ENCODE measurements around the gene KRTAP17-1.

The KRTAP17-1 gene

GRCh38 chr17:41334385-41335305 lies 19.1 kb upstream of the KRTAP17-1 start:
- intact Hi-C loops (cut with DNase I; ENCODE audit: low total_unique reads): no loop called here
- TF ChIP-seq CTCF (IDR thresholded peaks at IDR 0.05): no peak
- no peak overlapping the region for H3K4me3 ChIP-seq
- H3K9me3 ChIP-seq: no peaks in the 10 kb centered on the region
- H3K4me1 ChIP-seq: peaks cover 0 to 12% (median 0%) of the 10 kb centered on the region in 4 donors
- peaks cover 0 to 23% of the 10 kb centered on the region in 2 donors for H3K27me3 ChIP-seq
- DNase-seq: no peak
- H3K36me3 ChIP-seq: no peaks in the 10 kb centered on the region
- H3K27ac ChIP-seq: no peak overlapping the region

DNA sequence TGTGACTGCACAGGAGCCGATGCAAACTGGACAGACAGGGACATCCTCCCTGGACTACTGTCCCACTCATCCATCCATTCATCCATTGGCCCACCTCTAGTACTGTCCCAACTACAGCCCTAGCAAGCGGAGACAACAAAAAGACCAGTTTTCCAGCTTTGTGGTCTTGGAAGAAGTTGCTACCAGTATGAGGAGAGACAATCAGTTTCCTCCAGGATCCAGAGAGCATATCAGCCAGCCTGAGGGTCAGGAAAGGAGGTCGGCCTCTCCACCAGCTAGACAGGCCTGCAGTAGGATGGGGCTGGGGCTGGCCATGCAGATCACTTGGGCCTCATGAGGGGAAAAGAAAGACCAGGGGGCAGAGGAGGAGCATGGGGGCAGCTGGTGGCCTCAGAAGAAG lies 18.3 kb upstream of the KRTAP17-1 start:
- Histone ChIP-seq H3K4me3 (no peak overlapping the region), H3K36me3 (no peaks in the 10 kb centered on the region), H3K9me3 (no peaks in the 10 kb centered on the region), H3K27me3 (peaks cover 0 to 23% of the 10 kb centered on the region in 2 donors), H3K27ac (no peak overlapping the region), H3K4me1 (peaks cover 0 to 8% (median 0%) of the 10 kb centered on the region in 4 donors)
- DNase-seq: no peak
- TF ChIP-seq CTCF (IDR thresholded peaks at IDR 0.05): no peak
- intact Hi-C loops (cut with DNase I; ENCODE audit: low total_unique reads): no loop called here

DNA sequence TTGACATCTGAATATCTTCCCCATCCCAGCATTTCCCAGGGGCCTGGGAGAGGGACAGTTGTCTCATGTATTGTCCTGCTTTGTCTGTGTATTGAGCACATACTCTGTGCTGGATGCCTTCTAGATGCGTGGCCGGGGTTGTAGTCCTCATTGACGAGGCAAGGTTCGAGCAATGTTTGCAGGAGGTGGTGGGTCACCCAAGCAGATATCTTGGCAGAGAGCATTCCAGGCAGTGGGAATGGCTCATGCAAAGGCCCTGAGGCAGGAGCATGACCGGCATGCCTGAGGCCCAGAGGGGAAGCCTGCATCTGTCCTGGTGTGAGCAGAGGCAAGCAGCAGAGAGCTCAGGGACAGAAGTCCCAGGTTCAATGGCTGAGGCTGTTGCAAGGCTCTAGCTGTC lies 17.6 kb upstream of the KRTAP17-1 start:
- peaks cover 0 to 8% (median 0%) of the 10 kb centered on the region in 4 donors for H3K4me1 ChIP-seq
- no peak for DNase-seq
- H3K36me3 ChIP-seq: no peaks in the 10 kb centered on the region
- no peaks in the 10 kb centered on the region for H3K9me3 ChIP-seq
- TF ChIP-seq CTCF (IDR thresholded peaks at IDR 0.05): no peak
- intact Hi-C loops (cut with DNase I; ENCODE audit: low total_unique reads): no loop called here
- no peak overlapping the region for H3K27ac ChIP-seq
- peaks cover 0 to 23% of the 10 kb centered on the region in 2 donors for H3K27me3 ChIP-seq
- no peak overlapping the region for H3K4me3 ChIP-seq

GRCh38 chr17:41332239-41332638 lies 16.7 kb upstream of the KRTAP17-1 start:
- intact Hi-C loops (cut with DNase I; ENCODE audit: low total_unique reads): no loop called here
- Histone ChIP-seq H3K9me3 (no peaks in the 10 kb centered on the region), H3K27ac (no peak overlapping the region), H3K4me1 (peaks cover 0 to 8% (median 0%) of the 10 kb centered on the region in 4 donors), H3K4me3 (no peak overlapping the region), H3K27me3 (peaks cover 0 to 23% of the 10 kb centered on the region in 2 donors), H3K36me3 (no peaks in the 10 kb centered on the region)
- DNase-seq: no peak
- TF ChIP-seq CTCF (IDR thresholded peaks at IDR 0.05): no peak

DNA sequence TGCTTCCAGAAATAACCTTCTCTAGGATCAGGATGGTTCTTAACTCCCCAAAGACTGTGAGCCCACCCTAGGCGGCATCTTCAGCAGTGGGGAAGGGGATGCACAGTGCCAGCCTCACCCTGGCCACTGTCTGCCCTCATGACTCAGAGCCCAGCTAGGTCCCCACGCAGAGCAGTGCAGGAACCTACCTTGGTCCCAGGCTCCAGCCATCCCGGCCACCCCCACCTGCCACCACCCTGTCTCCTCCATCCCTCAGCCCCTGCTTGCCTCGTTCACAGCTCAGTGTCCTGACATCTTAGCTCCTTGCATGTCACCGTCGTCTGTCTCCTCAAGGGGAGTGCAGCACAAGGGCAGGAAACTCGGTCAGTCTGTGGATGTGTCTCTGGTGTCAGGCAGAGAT lies 16.1 kb upstream of the KRTAP17-1 start:
- no peak for DNase-seq
- no peaks in the 10 kb centered on the region for H3K36me3 ChIP-seq
- H3K4me3 ChIP-seq: no peak overlapping the region
- H3K27ac ChIP-seq: no peak overlapping the region
- H3K27me3 ChIP-seq: peaks cover 0 to 23% of the 10 kb centered on the region in 2 donors
- H3K4me1 ChIP-seq: peaks cover 0 to 8% (median 0%) of the 10 kb centered on the region in 4 donors
- TF ChIP-seq CTCF (IDR thresholded peaks at IDR 0.05): no peak
- H3K9me3 ChIP-seq: no peaks in the 10 kb centered on the region
- intact Hi-C loops (cut with DNase I; ENCODE audit: low total_unique reads): no loop called here
